ENCODE data around the gene DENND1A.

The DENND1A gene

DNA sequence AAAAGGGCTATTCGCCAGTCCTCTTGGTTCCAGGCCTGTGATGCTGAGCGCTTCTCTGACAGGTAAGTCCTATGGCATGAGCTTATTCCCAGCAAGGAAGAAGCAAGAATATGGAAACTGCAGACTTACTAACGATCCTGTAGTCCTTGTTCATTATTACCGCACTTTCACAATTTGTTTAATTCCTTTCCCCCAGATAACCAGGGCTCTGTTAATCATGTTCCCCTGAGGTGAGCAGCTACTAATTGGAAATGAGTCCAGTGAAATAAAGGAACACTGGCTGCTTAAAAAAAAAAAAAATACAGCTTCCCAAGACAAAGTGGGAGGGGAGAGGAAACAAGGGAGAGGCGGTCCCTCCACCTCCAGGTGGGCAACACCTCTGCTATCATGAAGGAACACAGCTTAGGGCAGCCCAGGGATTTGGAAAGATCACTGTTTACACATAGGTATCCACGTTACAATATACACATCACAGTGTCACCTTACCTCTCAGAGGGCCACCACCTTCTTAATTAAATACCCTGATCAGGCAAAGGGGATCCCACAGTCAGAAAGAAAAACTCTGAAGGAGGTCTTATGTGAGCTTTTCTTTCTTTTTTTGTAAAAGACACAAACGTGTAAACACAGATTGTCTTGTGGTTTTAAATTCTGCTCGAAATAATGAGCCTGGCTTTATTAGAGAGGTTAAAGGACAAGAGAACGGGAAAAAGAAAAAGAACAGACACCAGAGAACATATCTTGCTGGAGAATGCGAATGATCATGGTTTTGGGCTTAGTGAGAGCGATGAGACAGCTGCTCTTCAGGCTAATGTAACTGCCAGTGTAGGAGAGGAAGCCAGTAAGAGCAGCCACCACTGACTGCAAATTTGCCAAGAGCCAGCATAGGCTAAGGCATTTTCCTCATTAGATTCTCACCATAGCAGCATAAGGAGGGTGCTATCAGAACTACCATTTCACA lies 315.3 kb downstream of the DENND1A start:
- peak; percentile 21 for DNase-seq (ENCODE audit: low read depth)

DNA sequence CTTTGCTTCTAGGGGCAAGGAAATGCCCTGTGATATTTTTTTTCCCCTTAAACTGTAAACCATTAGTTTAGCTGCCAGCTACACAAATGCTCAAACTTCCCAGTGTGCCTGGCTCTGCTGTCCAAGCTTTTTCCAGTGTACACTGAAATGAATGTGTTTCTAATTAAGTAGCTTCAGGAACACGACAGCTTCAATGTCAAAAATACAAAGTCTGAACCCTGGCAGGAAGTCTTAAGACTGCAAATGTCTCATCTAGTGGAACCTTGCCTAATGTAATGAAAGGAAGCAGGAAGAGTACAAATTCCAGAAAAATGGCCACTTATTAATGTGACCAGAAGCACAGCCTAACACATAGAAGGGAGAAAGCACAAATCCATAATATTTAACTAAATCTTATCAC lies 318.7 kb downstream of the DENND1A start:
- no peak for DNase-seq (ENCODE audit: low read depth)

DNA sequence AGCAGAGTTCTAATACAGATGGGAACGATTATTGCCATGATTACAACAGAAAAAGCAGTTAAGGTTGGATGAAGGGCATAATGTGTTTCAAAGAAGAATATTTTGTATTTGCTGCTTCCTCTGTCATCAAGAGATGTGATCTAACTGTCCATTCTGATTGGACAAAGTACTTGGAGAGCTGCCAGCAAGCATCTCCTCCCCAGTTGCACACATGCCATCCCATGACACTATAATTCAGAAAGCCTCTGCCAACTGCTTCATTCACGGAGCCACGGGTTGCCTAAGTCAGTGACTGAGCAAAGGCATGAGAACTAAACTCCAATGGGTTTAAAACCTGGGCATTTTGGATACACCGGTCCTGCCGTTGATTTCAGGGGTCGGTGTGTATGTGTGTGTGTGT lies 320.1 kb downstream of the DENND1A start:
- DNase-seq (ENCODE audit: low read depth) = peak; percentile 17

DNA sequence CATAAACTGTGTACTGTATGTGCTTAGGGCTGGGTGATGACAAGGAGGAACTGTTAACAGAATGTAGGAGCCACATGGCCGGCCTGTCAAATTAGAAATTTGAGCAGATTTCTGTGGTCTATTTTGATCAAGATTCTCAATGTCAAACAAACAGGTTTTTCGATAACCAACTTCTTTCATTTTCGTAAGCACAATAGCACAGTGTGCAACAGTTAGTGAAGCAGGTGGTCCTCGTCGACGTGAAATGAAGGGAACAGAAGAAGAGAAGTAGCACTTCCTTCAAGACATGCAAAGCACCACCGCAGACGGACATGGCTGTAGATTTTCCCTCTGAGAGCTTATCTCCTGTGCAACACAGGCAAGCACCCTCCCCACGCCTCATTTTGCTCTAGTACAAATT lies 321.8 kb downstream of the DENND1A start:
- DNase-seq (ENCODE audit: low read depth) = no peak

DNA sequence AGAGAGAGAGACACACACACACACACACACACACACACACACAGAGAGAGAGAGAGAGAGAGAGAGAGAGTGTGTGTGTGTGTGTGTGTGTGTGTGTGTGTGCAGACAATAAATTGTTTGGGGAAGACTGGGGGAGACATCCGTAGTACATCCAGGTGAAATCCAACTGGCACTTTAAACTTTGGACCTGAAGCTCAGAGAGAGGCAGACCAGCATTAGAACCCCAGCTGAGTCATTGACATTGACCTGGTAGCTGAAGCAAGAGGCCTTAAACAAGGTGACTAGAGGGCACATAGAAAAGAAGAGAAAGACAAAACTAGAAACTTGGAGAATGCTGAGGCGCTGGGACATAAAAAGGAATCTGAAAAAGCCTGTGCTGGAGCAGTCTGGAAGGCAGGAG lies 322.4 kb downstream of the DENND1A start:
- no peak for DNase-seq (ENCODE audit: low read depth)

DNA sequence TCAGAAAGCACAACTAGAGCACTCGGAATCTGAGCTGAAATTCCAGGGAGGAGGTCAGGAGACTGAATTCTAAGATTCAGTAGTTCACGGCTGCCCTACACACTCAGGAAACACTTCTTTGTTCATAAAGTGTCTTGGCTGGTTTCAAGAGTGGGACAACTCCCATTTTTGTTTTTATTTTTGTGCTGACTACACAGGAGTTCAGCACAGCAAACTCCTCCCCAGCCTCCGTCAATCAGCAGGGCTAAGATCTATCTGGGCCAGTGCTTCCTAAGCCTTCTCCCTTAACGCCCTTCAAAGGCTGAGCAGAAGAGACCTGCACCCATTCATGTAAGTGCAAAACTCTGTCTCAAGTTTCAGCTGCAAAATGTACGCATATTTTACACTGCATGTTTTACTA lies 323.8 kb downstream of the DENND1A start:
- no peak for DNase-seq (ENCODE audit: low read depth)

DNA sequence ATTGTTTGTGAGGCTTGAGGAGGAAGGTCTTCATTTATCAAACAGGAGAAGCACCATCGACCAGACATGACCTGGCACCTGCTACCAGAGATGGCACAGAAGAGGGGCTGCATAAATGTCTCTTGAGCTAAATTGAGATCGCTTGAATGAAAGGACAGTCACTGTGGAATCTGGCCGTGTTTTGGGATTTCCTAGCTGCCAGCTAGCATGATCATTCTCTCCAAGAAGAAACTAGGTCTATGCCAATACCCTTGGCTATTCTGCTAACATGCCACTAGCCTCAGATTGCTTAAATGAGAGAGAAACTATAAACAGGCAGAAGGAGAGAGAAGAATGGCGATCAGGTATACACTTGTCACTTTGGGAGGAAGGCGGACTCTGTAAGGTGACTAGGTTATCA lies 324.6 kb downstream of the DENND1A start:
- no peak for DNase-seq (ENCODE audit: low read depth)

DNA sequence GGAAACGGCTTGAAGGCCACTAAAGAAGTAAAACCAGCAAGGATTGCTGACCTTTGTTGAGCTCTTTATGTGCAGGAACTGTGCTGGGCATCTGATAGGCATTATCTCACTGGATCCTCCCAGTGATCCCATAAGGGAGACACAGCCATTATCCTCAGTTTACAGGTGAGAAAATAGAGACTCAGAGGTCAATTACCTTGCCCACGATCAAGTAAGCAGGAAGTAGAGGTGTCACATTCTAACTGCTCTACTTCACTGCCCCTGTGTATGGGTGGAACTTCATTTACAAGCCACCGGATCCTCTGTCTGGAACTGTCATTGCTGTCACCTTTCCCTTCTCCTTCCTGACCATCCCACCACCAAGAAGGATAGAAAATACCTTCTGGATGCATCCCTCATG lies 325.1 kb downstream of the DENND1A start:
- no peak for DNase-seq (ENCODE audit: low read depth)

DNA sequence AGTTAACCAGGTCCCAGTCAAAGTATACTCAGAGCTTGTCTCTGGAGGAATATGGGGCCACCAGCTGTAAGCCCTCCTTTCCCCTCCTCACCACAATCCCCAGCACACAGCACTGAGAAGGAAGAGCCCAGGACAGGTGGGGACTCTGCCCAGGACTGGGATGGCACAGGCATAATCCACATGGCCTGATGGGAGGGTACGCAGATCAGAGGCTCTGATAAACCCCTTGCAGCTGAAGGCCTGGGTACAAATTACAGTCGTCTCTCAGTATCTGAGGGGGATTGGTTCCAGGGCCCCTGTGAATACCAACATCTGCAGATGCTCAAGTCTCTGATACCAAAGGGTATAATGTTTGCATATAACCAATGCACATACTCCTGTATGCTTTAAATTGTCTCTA lies 328.1 kb downstream of the DENND1A start:
- no peak for DNase-seq (ENCODE audit: low read depth)

DNA sequence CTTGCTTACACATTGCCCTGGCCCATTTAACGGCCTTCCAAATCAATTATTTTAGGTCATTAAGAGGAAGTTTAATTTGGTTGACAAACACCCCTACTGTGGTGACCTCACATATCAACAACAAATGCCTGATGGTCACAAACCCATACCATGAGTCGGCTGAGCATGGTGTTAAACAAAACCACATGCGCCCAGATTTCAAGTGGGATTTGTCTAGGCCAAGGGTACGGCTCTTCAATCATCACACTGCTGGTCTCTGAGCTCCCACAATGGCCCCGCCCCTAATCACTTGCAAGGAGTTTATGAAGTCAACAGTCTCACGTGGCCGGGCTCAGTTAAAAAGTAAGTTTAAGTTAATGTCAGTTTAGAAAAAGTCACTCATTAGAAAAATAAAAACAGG lies 330.1 kb downstream of the DENND1A start:
- DNase-seq (ENCODE audit: low read depth) = no peak

DNA sequence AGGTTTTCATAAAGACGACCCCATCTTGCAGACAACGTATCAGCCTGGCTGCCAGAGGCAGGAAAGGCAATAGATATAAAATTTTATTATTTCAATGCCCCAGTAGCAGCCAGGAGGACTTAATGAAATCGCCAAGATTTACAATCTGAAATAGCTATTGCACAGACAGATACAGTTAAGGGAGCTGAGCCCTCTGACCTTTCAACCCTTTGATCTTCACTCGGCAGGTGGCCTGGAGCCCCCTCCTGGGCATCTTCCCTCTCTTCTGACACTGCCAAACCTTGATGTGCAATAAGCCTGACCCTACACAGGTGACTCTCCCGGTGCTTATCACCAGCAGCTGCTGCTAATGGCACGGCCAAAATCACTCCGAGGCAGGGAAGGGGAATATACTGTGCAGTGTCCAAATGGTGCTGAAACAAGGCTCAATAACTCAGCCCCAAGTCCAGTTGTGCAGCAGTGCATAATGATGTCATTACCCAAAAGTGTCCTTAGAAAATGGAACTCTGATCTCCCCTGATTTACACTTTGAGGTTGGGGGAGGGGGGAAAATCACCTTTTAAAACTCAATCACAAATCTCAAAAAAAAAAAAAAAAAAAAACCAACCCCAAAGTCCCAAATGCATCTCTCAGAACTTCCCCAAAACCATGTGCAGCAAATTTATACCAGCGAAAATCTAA lies 331.9 kb downstream of the DENND1A start:
- DNase-seq (ENCODE audit: low read depth) = no peak

DNA sequence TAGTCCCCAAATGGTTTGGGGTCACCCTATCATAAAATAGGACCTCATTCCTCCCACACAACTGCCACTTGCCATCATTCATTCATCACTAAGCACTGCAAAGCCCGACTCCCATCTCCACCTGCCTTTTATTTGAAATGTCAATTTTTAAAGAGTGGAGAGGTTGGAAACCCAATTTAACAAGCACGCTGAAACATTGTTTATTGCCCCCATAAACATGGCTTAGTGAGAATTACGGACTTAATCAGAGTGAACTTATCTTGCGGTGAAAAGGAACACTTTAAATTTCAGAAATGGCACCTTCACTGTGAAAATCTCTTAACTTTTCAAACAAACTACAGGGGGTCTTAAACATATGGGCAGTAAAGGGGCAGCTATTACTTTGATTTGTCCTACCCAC lies 332.9 kb downstream of the DENND1A start:
- no peak for DNase-seq (ENCODE audit: low read depth)

DNA sequence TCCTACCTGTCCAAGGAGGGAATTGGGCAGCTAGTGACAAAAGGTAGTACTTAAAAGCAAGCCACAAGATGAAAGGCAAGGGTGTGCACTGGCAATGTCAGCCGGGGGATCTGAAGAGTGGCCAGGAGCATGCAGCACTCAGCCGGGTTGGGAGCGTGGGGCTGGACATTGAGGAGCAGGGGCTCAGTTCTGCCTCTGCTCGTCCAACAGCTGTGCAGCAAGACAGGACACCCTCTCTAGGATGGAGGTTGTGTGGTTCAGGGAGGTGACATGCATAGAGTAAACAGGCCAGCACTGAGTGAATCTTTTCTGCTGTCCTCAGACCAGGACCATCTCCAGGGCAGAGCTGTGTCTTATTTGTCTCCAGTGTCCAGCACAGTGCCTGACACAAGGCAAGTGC lies 338.6 kb downstream of the DENND1A start:
- no peak for DNase-seq (ENCODE audit: low read depth)

DNA sequence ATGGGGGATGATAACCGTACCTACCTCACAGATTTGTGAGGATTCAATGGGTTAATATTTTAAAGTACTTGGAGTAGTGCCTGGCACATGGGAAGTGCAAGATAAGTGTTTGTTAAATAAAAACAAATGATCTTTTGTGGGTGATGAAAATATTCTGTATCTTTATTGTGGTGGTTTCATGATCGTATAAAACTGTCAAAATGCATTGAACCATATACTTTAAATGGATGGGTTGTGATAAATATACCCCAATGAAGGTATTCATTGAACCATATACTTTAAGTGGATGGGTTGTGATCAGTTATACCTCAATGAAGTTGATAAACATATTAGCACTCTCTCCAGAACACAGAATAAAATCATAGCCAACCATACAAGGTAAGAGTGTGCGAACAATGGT lies 339.4 kb downstream of the DENND1A start:
- DNase-seq (ENCODE audit: low read depth) = no peak

DNA sequence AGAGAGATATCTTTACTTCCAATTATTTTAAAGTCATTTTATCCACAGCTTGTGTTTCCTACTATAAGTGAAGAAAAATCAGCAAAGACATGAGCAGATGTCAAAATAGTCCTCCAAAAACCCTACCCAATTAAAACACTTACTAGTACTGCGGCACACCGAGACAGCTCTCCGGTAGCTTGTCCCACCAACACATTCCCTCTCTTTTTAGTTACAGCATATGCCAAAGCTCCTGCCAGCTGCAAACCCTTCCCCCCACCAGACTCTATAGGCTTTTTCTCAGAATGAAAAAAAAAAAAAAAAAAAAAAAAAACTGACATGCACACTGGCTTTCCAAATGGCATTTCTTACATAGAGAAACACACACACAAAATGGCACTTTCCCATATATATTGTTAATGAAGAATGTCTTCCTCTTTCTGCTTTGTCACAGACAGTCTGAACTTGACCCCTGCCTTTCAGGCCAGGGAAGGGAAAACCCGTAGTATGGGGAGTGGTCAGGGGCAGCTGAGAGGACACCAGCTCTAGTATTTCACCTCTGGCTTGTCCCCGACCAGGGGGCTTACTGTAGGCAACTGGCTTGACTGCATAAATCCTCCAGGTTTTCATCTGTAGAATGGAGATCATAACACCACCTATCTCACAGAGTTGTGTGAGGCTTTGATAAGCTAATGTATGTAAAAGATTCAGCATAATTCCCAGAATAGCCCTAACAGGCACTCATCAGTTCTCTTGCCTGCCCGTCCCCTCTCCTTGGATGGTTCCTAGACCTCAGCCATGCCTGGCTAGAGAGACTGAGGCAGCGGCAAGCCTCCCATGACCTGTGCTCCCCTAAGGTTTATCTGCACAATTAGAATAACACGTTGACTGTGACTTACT lies 340.3 kb downstream of the DENND1A start:
- no peak for DNase-seq (ENCODE audit: low read depth)

DNA sequence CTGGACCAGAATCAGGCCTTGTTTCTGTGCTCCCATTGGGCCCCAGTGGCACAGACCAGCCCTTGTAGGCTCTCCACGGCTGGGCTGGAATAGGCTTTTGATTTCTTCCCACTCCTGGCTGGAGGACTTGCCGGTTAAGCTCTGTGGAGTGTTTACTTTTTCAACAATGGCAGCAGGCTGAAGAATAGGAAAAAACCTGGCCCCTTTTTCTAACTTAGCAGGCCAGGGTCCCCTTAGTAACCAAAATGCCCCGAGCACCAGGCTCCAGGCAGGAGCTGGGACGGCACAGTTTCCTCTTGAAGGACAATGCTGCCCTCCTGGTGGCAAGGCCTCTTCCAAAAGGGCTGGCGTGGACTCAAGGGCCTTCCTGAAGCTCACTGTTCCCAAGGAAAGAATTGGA lies 343.7 kb downstream of the DENND1A start:
- DNase-seq (ENCODE audit: low read depth) = no peak

DNA sequence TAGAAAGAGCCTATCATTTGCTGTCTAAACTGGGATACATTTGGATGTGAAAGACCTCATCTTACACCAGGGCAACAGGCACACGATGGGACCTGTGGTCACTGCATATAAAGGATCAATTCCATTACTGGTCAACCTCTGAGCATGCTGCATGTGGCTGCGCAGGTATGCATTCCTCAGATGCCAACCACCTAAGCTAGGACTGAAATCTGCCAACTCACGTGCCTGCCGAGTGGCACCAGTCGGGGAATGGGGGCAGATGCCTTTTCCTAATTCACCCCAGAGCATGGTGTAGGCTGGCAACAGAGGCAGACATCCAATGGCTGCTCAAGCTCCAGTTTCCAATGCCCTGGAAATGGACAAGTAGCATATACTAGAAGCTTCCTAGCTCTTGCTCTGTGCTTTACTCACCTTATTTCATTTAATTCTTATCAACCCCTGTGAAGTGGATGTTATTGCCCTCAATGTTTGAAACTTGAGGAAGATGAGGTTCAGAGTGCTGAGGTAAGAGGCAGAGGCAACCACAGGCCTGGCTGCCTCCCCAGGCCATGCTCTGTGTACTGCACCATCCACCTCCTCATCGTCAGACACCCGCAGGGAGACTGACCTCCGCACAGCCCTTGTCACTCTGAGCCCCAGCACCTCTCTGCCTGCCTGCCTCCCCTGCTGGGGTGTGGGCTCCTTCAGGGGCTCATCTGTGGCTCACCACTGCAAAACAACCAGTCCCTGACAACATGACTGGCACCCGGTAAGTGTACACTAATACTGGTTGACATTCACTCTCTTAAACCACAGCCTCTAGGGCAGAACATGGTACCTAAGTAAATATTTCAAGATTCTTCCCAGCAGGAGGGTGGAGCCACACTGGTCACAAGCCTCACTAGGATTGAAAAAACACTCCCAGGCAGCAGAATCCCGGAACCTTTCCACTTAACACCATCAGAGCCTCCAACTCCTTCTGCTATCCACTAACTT lies 345.4 kb downstream of the DENND1A start:
- no peak for DNase-seq (ENCODE audit: low read depth)

DNA sequence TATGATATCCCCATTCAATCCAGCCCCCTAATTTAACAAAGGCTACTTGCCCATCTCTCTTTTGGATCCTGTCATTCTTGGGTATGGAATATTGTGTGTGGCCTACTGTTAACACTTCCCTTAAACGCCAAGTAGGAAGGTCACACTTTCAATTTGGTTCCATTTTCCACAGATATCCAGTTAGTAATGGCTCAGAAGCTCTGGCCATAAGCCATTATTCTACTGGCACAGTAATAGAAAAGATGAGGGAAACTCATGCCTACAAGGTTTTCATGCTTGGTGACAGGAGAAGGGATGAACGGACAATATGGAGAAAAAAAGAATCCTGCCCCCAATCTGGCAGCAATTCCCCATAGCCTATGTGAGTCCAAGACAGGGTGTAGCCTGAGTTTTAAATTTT lies 346.3 kb downstream of the DENND1A start:
- DNase-seq (ENCODE audit: low read depth) = no peak

DNA sequence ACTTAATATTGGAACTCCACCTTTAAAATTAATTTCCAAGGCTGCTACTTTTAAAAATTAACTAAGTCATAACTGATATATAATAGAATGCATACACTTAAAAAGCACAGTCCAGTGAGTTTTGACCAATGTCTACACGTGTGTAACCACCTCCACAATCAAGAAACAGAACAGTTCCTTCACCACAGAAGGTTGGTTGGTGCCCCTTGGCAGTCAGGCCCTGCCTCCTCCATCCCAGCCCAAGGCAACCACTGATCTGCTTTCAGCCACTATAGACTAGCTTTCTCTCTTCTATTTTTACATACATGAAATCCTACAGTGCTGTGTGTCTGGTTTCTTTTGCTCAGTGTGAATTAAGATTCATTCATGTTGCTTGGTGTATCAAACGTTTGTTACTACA lies 358.7 kb downstream of the DENND1A start:
- DNase-seq (ENCODE audit: low read depth) = no peak

DNA sequence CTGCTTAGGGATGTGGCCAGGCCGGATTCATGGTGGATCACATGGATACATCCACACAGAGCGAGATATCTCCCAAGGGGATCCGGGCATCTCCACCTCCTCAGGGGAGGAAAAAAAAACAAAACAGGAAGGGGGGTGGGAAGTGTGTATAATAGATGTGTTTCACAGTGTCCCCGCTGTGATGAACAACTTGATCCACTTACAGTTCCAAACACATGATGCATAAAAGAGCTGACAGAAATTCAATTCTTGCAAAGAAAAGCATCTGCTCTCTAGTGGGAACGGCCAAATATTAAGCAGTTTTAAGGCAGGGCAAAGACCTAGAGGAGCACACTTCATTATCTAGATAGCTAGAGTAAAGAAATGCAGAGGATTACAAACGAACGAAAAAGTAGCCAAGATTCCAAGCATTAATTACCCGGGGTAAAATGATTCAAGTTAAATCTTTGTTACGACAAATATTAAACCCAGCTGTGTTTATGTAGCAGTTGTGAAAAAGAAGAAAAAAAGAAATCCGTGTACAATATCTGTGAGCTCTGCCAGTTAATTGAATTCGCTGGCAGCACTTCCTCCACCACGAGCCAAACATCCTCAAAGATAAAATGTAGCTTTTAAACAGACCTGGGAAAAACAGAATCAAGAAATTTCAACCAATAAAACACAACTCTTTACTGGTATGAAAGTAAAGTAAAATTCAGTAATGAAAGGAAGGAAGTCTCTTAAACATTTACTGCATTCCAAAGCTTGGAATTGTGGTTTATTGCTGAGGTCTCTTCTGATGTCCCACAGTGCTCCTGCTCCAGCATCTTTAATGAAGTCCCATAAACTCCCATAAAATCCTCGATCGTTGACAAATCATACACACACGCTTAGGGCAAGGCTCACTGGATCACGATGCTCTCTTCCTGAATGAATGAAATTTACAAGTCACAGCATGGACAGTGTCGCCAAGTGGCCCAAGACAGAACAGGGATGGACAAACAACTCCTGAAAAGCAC lies 360.9 kb downstream of the DENND1A start:
- DNase-seq (ENCODE audit: low read depth) = no peak

All from amniotic epithelial cell (primary cell).